ENCODE data around the gene RAI14.
A peak's percentile ranks its signal among the peaks of the same experiment; 100 is the strongest.

The RAI14 gene

GRCh38 chr5:34680896-34681295, 24.8 kb downstream of the RAI14 start:
- no peak for DNase-seq

- peak; percentile 40 for DNase-seq
These were observed 26.9 kb downstream of the RAI14 start for GRCh38 chr5:34682926-34683623.

GRCh38 chr5:34684281-34684979, 28.3 kb downstream of the RAI14 start:
- peak; percentile 63 for DNase-seq

- no peak for DNase-seq
These were observed 28.8 kb downstream of the RAI14 start for GRCh38 chr5:34684980-34685352.

- DNase-seq, result peak; percentile 57
These were observed 29.5 kb downstream of the RAI14 start for GRCh38 chr5:34685485-34686165.

GRCh38 chr5:34686762-34687268, 30.7 kb downstream of the RAI14 start:
- peak; percentile 96 for DNase-seq

GRCh38 chr5:34687269-34688011, 31.3 kb downstream of the RAI14 start:
- peak; percentile 88 for DNase-seq

- DNase-seq, result no peak
These were observed 32.1 kb downstream of the RAI14 start for GRCh38 chr5:34688015-34688810.

GRCh38 chr5:34690301-34690700, 34.2 kb downstream of the RAI14 start:
- no peak for DNase-seq

GRCh38 chr5:34690898-34691297, 34.8 kb downstream of the RAI14 start:
- no peak for DNase-seq

- peak; percentile 80 for DNase-seq
These were observed 35.2 kb downstream of the RAI14 start for GRCh38 chr5:34691326-34691725.

GRCh38 chr5:34692786-34693185, 36.7 kb downstream of the RAI14 start:
- DNase-seq, result no peak

- no peak for DNase-seq
These were observed 37.9 kb downstream of the RAI14 start for GRCh38 chr5:34694012-34694411.

- DNase-seq, result no peak
These were observed 38.6 kb downstream of the RAI14 start for GRCh38 chr5:34694685-34695084.

GRCh38 chr5:34695275-34696027, 39.3 kb downstream of the RAI14 start:
- DNase-seq, result no peak

GRCh38 chr5:34697308-34698108, 41.4 kb downstream of the RAI14 start:
- DNase-seq, result no peak

GRCh38 chr5:34698109-34698419, 41.9 kb downstream of the RAI14 start:
- DNase-seq, result no peak

GRCh38 chr5:34698754-34699153, 42.6 kb downstream of the RAI14 start:
- no peak for DNase-seq

GRCh38 chr5:34699155-34700077, 43.3 kb downstream of the RAI14 start:
- DNase-seq, result no peak

All from fibroblast of skin of abdomen (primary cell).